Measurements from ENCODE around the gene NOSIP. TPM values are rescaled to one million over a fixed set of nuclear protein-coding genes. Genes with fewer than 3 reads are reported as not detected.

NOSIP gene
- total RNA-seq, 1 donor from 2014 or later = 56.3 TPM

GRCh38 chr19:49507803-49508494 lies 72.4 kb downstream of the NOSIP start:
- DNase-seq (ENCODE audit: low spot score) = no peak

DNA sequence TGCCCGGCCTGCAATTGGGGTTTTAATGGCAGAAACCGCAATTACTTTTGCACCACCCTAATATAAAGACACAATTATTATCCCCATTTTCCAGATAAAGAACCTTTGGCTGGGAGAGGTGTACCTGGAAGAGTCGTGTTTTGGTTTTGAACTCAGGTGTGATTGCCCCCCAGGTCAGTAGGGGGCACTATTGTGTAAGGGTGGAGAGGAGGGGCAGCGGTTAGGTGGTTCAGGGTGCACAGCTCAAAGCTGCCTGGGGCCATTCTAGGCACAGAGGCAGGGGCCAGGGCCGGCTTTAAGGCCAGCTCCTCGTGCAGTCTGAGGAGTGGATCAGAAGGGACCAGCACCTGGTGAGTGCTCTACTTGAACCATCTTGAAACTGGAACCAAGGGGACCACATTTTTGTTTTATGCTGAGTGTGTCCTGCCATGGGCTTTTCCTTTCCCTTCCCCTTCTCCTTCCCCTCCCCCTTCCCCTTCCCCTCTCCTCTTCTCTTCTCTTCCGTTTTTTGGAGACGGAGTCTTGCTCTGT lies 73.7 kb downstream of the NOSIP start:
- no peak for DNase-seq (ENCODE audit: low spot score)

Other genes starting within 250 kb of the NOSIP start
- gene CD37, start 245.2 kb downstream of the NOSIP start, total RNA-seq = 27.5 TPM
- gene TEAD2, start 218.1 kb downstream of the NOSIP start, total RNA-seq = 18.0 TPM
- gene DKKL1, start 216.7 kb downstream of the NOSIP start, total RNA-seq = not detected
- gene KASH5, start 192.3 kb downstream of the NOSIP start, total RNA-seq = not detected
- gene PTH2, start 157.1 kb downstream of the NOSIP start, total RNA-seq = not detected
- gene GFY, start 155.2 kb downstream of the NOSIP start, total RNA-seq = not detected
- 1.6 TPM for gene SLC17A7, start 139.0 kb downstream of the NOSIP start, total RNA-seq
- 77.9 TPM for gene PIH1D1, start 128.7 kb downstream of the NOSIP start, total RNA-seq
- gene ALDH16A1, start 127.3 kb downstream of the NOSIP start, total RNA-seq = 45.3 TPM
- gene FLT3LG, start 106.3 kb downstream of the NOSIP start, total RNA-seq = 10.2 TPM
- gene RPL13A, start 92.9 kb downstream of the NOSIP start, total RNA-seq = 2,400 TPM
- gene RPS11, start 84.1 kb downstream of the NOSIP start, total RNA-seq = 1,395 TPM
- 320 TPM for gene FCGRT, start 67.9 kb downstream of the NOSIP start, total RNA-seq
- 42.8 TPM for gene RCN3, start 52.6 kb downstream of the NOSIP start, total RNA-seq
- 18.2 TPM for gene PRRG2, start 760 bp upstream of the NOSIP start, total RNA-seq
- 42.7 TPM for gene PRR12, start 10.6 kb upstream of the NOSIP start, total RNA-seq
- 96.1 TPM for gene RRAS, start 59.6 kb upstream of the NOSIP start, total RNA-seq
- 86.0 TPM for gene SCAF1, start 61.7 kb upstream of the NOSIP start, total RNA-seq
- 174 TPM for gene IRF3, start 85.3 kb upstream of the NOSIP start, total RNA-seq
- 18.9 TPM for gene BCL2L12, start 85.4 kb upstream of the NOSIP start, total RNA-seq
- 103 TPM for gene PRMT1, start 96.7 kb upstream of the NOSIP start, total RNA-seq
- 1.3 TPM for gene ADM5, start 109.0 kb upstream of the NOSIP start, total RNA-seq
- 14.2 TPM for gene CPT1C, start 110.6 kb upstream of the NOSIP start, total RNA-seq
- 0.58 TPM for gene TSKS, start 182.8 kb upstream of the NOSIP start, total RNA-seq
- 76.3 TPM for gene AP2A1, start 186.4 kb upstream of the NOSIP start, total RNA-seq
- 36.7 TPM for gene FUZ, start 232.7 kb upstream of the NOSIP start, total RNA-seq
- gene MED25, start 237.7 kb upstream of the NOSIP start, total RNA-seq = 66.0 TPM